Fibroblast of the aortic adventitia (primary cell): ENCODE results near the gene MGAT4B. TPM values are rescaled to one million over a fixed set of nuclear protein-coding genes. Genes with fewer than 3 reads are reported as not detected.

ENCODE experiments used
- DNase-seq: peaks from one replicate; pipeline ENCODE4 v3.0.0-alpha.2; 2010; ENCODE audit warnings: low read depth
- H3K4me3 ChIP-seq: 2 replicates; pipeline ENCODE4 v1.5.1; 2011; ENCODE audit warnings: low read depth, mild to moderate bottlenecking, control low read depth, low read length, moderate library complexity
- total RNA-seq: library from RNA; depleted of rRNA; stranded (reverse); fragments of >200 nt; gene quantifications from 2 replicates; pipeline ENCODE4 v1.2.3, GENCODE V29; 2012; ENCODE audit warnings: low replicate concordance
- TF ChIP-seq, protein P1 (sequence below): IDR thresholded peaks from 2 replicates; pipeline ENCODE4 v1.5.1; 2011; ENCODE audit warnings: mild to moderate bottlenecking, low read length, control low read depth, inconsistent platforms; ENCODE audit not compliant: insufficient read depth

Gene MGAT4B
- 106 and 141 TPM in 2 replicates for total RNA-seq

DNA sequence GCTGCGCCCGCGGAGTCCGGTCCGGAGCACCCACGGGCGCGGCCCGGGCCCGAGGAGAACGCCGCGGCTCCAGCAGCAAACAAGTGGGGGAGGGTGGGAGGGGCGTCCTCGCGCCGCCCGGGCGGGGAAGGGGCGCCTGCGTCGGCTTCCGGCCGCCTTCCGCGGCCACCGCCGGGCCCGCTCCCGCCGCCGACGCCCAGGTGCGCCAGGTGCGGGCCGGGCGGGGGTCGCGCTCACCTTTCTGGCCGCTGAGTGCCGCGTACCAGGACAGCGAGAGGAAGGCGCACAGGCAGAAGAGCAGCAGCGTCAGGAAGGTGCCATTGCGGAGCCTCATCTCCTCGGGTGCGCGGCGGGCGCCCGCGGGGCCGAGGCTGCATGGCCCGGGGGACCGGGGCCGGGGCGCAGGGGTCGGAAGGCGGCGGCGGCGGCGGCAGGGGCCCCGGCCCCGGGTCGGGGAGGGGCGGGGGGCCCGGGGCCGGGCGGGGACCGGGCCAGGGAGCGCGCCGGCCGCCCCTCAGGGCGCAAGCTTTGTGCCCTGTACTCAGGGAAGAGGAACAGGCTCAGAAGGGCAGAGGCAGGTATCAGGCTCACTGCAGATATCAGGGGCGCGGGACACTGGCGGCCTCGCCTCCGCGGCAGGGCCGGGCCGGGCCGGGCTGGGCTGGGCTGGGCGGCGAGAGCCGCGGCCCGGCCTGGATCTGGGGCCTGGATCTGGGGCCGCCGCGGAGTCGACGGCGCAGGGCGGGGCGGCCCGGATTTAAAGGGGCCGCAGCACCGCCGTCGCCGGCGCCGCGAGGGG lies at the start of gene MGAT4B:
TSS of gene MGAT4B (minus strand) at position 617 of the 799 bp plus-strand sequence. CDS start at position 334, 283 bp downstream.
- DNase-seq, result peak; percentile 61
- H3K4me3 ChIP-seq, result peak within 1 kb of the TSS; percentile 82
- TF ChIP-seq, protein P1, sequence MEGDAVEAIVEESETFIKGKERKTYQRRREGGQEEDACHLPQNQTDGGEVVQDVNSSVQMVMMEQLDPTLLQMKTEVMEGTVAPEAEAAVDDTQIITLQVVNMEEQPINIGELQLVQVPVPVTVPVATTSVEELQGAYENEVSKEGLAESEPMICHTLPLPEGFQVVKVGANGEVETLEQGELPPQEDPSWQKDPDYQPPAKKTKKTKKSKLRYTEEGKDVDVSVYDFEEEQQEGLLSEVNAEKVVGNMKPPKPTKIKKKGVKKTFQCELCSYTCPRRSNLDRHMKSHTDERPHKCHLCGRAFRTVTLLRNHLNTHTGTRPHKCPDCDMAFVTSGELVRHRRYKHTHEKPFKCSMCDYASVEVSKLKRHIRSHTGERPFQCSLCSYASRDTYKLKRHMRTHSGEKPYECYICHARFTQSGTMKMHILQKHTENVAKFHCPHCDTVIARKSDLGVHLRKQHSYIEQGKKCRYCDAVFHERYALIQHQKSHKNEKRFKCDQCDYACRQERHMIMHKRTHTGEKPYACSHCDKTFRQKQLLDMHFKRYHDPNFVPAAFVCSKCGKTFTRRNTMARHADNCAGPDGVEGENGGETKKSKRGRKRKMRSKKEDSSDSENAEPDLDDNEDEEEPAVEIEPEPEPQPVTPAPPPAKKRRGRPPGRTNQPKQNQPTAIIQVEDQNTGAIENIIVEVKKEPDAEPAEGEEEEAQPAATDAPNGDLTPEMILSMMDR, result no peak

DNA sequence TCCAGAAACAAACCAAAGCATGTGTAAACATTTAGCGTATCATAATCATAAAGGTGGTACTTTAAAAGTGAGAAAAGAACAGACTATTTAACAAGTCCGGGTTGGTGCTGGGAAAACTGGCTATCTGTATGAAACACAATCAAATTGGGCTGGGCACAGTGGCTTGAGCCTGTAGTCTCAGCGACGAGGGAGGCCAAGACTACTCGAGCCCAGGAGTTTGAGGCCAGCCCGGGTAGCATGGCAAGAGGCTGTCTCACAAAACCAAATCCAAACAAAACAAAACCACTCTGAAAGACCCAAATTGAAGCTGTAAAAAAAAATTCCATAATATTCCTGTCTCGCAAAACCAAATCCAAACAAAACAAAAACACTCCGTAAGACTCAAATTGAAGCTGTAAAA lies 47.7 kb upstream of the MGAT4B start:
- TF ChIP-seq, protein P1, result no peak
- no peak for DNase-seq
- H3K4me3 ChIP-seq, result no peak overlapping the region

DNA sequence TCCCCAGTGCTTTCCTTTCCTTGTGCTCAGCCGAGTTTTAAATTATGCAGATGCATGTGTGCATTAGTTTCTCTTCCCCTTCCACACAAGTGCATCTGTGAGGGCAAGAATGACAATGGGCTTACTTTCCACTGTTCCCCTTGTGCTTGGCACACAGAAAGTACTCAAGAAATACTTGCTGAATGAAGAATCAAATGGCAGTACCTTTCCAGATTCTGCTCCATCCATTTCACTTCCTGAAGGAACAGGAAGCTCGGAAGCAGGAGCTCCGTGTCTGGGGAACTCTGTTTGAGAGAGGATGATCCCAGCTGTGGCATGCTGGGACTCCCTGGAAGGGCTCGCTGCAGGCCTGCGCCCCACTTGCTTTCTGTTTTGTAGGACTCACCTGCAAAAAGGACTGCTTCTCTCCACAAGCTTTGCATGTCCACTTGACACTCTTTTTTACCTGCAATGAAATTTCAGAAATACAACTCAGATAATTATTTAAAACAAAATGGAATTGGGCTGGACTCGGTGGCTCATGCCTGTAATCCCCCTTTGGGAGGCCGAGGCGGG lies 46.4 kb upstream of the MGAT4B start:
- TF ChIP-seq, protein P1, result no peak
- no peak overlapping the region for H3K4me3 ChIP-seq
- DNase-seq, result no peak

DNA sequence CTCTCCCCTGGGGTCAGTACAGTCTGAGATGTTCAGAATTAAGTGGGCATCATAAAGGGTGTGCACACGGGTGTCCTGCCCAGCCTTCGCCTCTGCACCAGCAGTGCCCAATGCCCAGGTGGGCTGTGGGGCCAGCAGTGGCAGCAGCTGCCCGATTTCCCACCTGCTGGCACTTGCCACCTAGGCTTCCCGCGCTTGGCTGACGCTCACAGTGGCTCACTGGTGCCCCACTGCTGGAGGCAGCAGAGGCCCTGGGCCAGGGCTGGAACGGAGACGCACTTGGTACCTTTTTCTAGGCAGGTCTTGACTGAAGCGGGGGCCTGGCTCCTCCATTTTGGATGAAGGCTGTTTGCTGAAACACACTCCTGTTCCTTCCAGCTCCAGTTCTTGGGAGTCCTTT lies 35.0 kb upstream of the MGAT4B start:
- DNase-seq, result peak; percentile 20
- H3K4me3 ChIP-seq, result no peak overlapping the region
- TF ChIP-seq, protein P1, result no peak

DNA sequence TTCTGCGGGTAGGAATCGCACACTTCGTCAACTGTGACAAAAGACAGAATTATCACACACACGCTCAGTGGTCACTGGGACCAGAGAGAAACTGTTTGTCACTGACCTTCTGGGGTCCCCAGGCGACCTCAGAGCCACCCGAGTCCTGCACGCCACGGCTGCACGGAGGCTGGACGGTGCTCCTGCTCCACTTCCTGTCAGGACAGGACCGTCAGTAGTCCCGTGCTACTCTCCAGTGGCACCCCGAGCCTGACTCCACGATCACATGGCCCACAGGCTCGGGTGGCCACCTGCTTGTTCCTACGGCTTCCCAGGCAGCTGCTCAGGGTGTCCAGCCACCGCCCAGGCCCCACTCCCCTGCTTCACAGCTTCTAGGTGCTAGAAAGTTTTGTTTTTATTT lies 34.1 kb upstream of the MGAT4B start:
- TF ChIP-seq, protein P1, result no peak
- peak; percentile 28 for DNase-seq
- no peak overlapping the region for H3K4me3 ChIP-seq

DNA sequence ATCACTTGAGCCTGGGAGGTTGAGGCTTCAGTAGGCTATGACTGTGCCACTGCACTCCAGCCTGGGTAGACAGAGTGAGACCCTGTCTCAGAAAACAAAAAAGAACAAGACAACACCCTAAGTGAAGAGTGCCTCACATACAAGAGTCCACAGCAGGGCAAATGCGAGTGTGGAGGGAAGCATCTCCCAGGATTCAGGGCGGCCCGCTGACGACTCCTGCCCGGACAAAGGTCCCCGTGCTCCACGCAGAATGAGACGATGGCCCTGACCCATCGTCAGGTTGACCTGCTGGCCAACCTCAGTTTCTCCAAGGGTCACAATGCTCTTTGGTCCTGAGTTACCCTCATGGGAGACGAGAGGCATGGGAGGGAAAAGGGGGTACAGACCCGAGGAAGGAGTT lies 33.7 kb upstream of the MGAT4B start:
- DNase-seq, result peak; percentile 35
- TF ChIP-seq, protein P1, result no peak
- H3K4me3 ChIP-seq, result no peak overlapping the region
